OCI-LY3 (cell line): ENCODE results near the gene CDH24.

Experiments used
- EZH2phosphoT487 ChIP-seq: fragments of 200-600 bp; shearing (Covaris generic); IDR thresholded peaks from 2 replicates; pipeline ENCODE4 v1.6.1; 2018; ENCODE audit warnings: antibody characterized with exemption, mixed run types, low read depth
- TF ChIP-seq, protein P1 (sequence below): fragments of 200-600, 300-600 bp; sonication (generic); IDR thresholded peaks from 2 replicates; pipeline ENCODE4 v1.5.1; 2014; ENCODE audit warnings: antibody characterized with exemption, low read length, low read depth

DNA sequence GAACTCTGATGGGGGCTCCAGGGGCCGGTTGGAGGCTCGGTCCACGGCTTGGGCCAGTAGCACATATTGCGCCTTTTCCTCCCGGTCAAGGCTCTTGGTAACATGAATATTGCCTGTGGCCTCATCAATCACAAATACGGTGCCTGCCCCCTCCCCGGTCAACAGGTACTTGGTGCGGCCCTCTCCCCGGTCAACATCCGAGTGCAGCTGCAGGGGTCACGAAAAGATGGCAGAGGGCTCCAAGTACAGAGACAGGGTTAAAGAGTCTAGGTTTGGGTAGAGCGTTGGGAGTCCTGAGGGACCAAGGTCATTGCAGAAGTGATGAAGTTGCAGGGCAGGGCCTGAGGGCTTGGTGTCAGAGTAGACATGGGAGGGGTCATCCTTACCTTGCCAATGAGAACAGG, 2.2 kb downstream of the CDH24 start:
- TF ChIP-seq, protein P1, sequence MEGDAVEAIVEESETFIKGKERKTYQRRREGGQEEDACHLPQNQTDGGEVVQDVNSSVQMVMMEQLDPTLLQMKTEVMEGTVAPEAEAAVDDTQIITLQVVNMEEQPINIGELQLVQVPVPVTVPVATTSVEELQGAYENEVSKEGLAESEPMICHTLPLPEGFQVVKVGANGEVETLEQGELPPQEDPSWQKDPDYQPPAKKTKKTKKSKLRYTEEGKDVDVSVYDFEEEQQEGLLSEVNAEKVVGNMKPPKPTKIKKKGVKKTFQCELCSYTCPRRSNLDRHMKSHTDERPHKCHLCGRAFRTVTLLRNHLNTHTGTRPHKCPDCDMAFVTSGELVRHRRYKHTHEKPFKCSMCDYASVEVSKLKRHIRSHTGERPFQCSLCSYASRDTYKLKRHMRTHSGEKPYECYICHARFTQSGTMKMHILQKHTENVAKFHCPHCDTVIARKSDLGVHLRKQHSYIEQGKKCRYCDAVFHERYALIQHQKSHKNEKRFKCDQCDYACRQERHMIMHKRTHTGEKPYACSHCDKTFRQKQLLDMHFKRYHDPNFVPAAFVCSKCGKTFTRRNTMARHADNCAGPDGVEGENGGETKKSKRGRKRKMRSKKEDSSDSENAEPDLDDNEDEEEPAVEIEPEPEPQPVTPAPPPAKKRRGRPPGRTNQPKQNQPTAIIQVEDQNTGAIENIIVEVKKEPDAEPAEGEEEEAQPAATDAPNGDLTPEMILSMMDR, result no peak
- TF ChIP-seq EZH2phosphoT487, result no peak
